Muscle of leg (tissue), 11 donors: ENCODE results near the gene LPCAT3. TPM values are rescaled to one million over a fixed set of nuclear protein-coding genes. Genes with fewer than 3 reads are reported as not detected.
"Not testable (repeated sequence)": the region's sequence is repeated elsewhere in the genome, so short reads cannot be mapped to it uniquely, and the experiment has no call there.

Experiments
- DNase-seq: peaks from one replicate; pipeline ENCODE4 v3.0.0; 2013
- H3K27ac ChIP-seq: one replicate; pipeline ENCODE4 v1.5.1; 2013; ENCODE audit warnings: mild to moderate bottlenecking, low read length, control low read depth
- H3K27me3 ChIP-seq: one replicate; pipeline ENCODE4 v1.6.1; 2013; ENCODE audit warnings: low read length; ENCODE audit not compliant: control insufficient read depth, insufficient read depth
- H3K36me3 ChIP-seq: one replicate; pipeline ENCODE4 v1.6.1; 2013; ENCODE audit warnings: low read length; ENCODE audit not compliant: control insufficient read depth, insufficient read depth
- H3K4me1 ChIP-seq: one replicate; pipeline ENCODE4 v1.6.1; 2013; ENCODE audit warnings: low read length; ENCODE audit not compliant: control insufficient read depth, insufficient read depth
- H3K4me3 ChIP-seq: one replicate; pipeline ENCODE4 v1.5.1; 2013; ENCODE audit warnings: low read length, control low read depth
- H3K9me3 ChIP-seq: replicated peaks from 2 replicates; pipeline ENCODE4 v1.6.1; 2013; ENCODE audit warnings: low read depth, low read length; ENCODE audit not compliant: control insufficient read depth
- WGBS: methylation state at CpG from one replicate; pipeline ENCODE4 v1.1.5; 2013; ENCODE audit warnings: missing lambda C conversion rate; ENCODE audit not compliant: insufficient coverage; 5-methylcytosine and 5-hydroxymethylcytosine counted together
- polyA plus RNA-seq, 8 donors: library from polyadenylated mRNA; unstranded; fragments of 120-200 nt; gene quantifications; one replicate each; pipeline versions ENCODE4 v1.2.1 to v1.2.3, GENCODE V29; 2013; ENCODE audit warnings: inconsistent platforms in 1 of 8, low replicate concordance in 1 of 8; ENCODE audit not compliant: insufficient read length in 8 of 8, insufficient read depth in 1 of 8
- total RNA-seq: library from RNA; stranded (reverse); fragments of 120-200 nt; gene quantifications from one replicate; pipeline ENCODE4 v1.2.4, GENCODE V29; 2013

Gene LPCAT3
- total and polyA plus RNA-seq, 9 donors: 7.8 to 23.2 (median 19.1) TPM

- Histone ChIP-seq H3K9me3 (no peaks in the 10 kb centered on the region), H3K36me3 (no peaks in the 10 kb centered on the region), H3K27me3 (no peaks in the 10 kb centered on the region), H3K4me3 (no peak overlapping the region), H3K4me1 (peaks cover 20% of the 10 kb centered on the region), H3K27ac (peak overlapping the region; percentile 90)
- DNase-seq: no peak
- 90% methylated on average over 2 of the region's 4 CpGs for WGBS
Observed at GRCh38 chr12:7059780-7060179, 41.5 kb upstream of the LPCAT3 start.

GRCh38 chr12:7058850-7059395 is 40.6 kb upstream of the LPCAT3 start:
- Histone ChIP-seq H3K9me3 (no peaks in the 10 kb centered on the region), H3K27ac (no peak overlapping the region), H3K4me3 (no peak overlapping the region), H3K36me3 (no peaks in the 10 kb centered on the region), H3K27me3 (no peaks in the 10 kb centered on the region), H3K4me1 (peaks cover 20% of the 10 kb centered on the region)
- WGBS: 85% methylated on average over 5 of the region's 9 CpGs
- DNase-seq: no peak

GRCh38 chr12:7058163-7058845 is 40.0 kb upstream of the LPCAT3 start:
- Histone ChIP-seq H3K4me3 (no peak overlapping the region), H3K9me3 (no peaks in the 10 kb centered on the region), H3K36me3 (no peaks in the 10 kb centered on the region), H3K27ac (no peak overlapping the region), H3K27me3 (no peaks in the 10 kb centered on the region), H3K4me1 (peaks cover 20% of the 10 kb centered on the region)
- no CpG with 5 or more reads among the region's 3 CpGs for WGBS
- peak; percentile 45 for DNase-seq

- no CpG with 5 or more reads among the region's 2 CpGs for WGBS
- not testable (repeated sequence) for H3K36me3 ChIP-seq, H3K9me3 ChIP-seq, H3K27me3 ChIP-seq, H3K4me1 ChIP-seq, DNase-seq, H3K4me3 ChIP-seq, H3K27ac ChIP-seq
Observed at GRCh38 chr12:7055736-7056135, 37.5 kb upstream of the LPCAT3 start.

- H3K27ac ChIP-seq: no peak overlapping the region
- H3K27me3 ChIP-seq: no peaks in the 10 kb centered on the region
- H3K4me3 ChIP-seq: no peak overlapping the region
- no CpG with 5 or more reads among the region's 4 CpGs for WGBS
- DNase-seq: no peak
- H3K9me3 ChIP-seq: no peaks in the 10 kb centered on the region
- H3K4me1 ChIP-seq: no peaks in the 10 kb centered on the region
- no peaks in the 10 kb centered on the region for H3K36me3 ChIP-seq
Observed at GRCh38 chr12:7054925-7055324, 36.6 kb upstream of the LPCAT3 start.

GRCh38 chr12:7049973-7050372 is 31.7 kb upstream of the LPCAT3 start:
- H3K4me1 ChIP-seq, H3K9me3 ChIP-seq, H3K36me3 ChIP-seq, H3K4me3 ChIP-seq, DNase-seq, H3K27me3 ChIP-seq, H3K27ac ChIP-seq: not testable (repeated sequence)
- no CpG with 5 or more reads among the region's 3 CpGs for WGBS

- H3K27me3 ChIP-seq, DNase-seq, H3K4me3 ChIP-seq, H3K4me1 ChIP-seq, H3K27ac ChIP-seq, H3K36me3 ChIP-seq, H3K9me3 ChIP-seq: not testable (repeated sequence)
- 65% methylated on average over 5 of the region's 10 CpGs for WGBS
Observed at GRCh38 chr12:7049445-7049951, 31.2 kb upstream of the LPCAT3 start.

- Histone ChIP-seq H3K9me3 (no peaks in the 10 kb centered on the region), H3K27me3 (no peaks in the 10 kb centered on the region), H3K36me3 (no peaks in the 10 kb centered on the region), H3K4me1 (no peaks in the 10 kb centered on the region), H3K4me3 (no peak overlapping the region), H3K27ac (no peak overlapping the region)
- peak; percentile 51 for DNase-seq
- WGBS: 48% methylated on average over 4 of the region's 5 CpGs
Observed at GRCh38 chr12:7047306-7047705, 29.0 kb upstream of the LPCAT3 start.

- Histone ChIP-seq H3K36me3 (no peaks in the 10 kb centered on the region), H3K4me3 (no peak overlapping the region), H3K4me1 (no peaks in the 10 kb centered on the region), H3K27me3 (no peaks in the 10 kb centered on the region), H3K27ac (no peak overlapping the region), H3K9me3 (no peaks in the 10 kb centered on the region)
- WGBS: 70% methylated on average over 2 of the region's 5 CpGs
- DNase-seq: no peak
Observed at GRCh38 chr12:7046383-7047105, 28.3 kb upstream of the LPCAT3 start.

GRCh38 chr12:7045913-7046312 is 27.6 kb upstream of the LPCAT3 start:
- DNase-seq: no peak
- Histone ChIP-seq H3K27ac (no peak overlapping the region), H3K9me3 (no peaks in the 10 kb centered on the region), H3K4me3 (no peak overlapping the region), H3K36me3 (no peaks in the 10 kb centered on the region), H3K27me3 (no peaks in the 10 kb centered on the region), H3K4me1 (no peaks in the 10 kb centered on the region)
- WGBS: 79% methylated on average over 6 of the region's 9 CpGs
